ENCODE measurements around the gene MAP2.

Gene MAP2

GRCh38 chr2:209702775-209703174 is 278.9 kb downstream of the MAP2 start:
- Histone ChIP-seq H3K4me3 (no peak overlapping the region), H3K27ac (no peak overlapping the region)
- no peak for DNase-seq (ENCODE audit: low spot score)
- TF ChIP-seq, protein P1, sequence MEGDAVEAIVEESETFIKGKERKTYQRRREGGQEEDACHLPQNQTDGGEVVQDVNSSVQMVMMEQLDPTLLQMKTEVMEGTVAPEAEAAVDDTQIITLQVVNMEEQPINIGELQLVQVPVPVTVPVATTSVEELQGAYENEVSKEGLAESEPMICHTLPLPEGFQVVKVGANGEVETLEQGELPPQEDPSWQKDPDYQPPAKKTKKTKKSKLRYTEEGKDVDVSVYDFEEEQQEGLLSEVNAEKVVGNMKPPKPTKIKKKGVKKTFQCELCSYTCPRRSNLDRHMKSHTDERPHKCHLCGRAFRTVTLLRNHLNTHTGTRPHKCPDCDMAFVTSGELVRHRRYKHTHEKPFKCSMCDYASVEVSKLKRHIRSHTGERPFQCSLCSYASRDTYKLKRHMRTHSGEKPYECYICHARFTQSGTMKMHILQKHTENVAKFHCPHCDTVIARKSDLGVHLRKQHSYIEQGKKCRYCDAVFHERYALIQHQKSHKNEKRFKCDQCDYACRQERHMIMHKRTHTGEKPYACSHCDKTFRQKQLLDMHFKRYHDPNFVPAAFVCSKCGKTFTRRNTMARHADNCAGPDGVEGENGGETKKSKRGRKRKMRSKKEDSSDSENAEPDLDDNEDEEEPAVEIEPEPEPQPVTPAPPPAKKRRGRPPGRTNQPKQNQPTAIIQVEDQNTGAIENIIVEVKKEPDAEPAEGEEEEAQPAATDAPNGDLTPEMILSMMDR (IDR thresholded peaks at IDR 0.05), result no peak

DNA sequence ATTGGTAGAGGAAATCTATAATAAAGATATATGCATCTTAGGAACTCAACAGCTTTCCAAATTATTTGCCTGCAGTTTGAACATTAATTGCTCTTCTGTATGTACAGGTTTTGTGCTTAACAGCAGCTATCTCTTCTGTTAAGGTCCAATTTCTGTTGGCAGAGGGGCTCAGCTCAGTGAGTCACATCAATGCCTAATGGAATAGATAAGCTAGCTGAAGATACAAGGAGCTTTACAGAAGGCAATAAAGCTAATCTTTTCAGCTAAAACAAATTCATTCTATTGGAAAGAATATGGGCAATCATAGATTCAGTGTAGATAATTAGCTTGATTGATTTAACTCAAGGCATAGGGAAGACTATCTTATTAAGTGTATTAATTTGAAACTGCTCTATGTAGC is 289.4 kb downstream of the MAP2 start:
- H3K27ac ChIP-seq, result no peak overlapping the region
- no peak for DNase-seq (ENCODE audit: low spot score)
- TF ChIP-seq, protein P1 (IDR thresholded peaks at IDR 0.05), result no peak
- no peak overlapping the region for H3K4me3 ChIP-seq

DNA sequence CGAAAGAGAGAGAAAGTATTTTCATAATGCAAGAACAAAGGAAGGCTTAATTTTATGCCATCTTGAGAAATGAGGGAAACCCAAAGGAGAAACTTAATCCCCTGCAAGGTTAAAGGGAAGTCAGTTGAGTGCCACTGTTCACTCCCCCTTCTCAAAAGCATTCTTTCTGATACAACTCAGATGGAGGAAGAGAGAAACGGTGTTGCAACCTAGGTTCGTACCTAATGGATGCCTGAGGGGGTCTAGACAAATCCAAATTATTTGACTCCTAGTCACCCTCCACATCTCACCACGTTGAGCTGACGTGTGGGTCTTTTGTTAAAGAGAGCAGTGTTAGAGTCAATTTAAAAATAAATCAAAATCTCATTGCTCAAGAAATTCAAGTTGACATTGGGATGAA is 295.2 kb downstream of the MAP2 start:
- Histone ChIP-seq H3K27ac (no peak overlapping the region), H3K4me3 (no peak overlapping the region)
- TF ChIP-seq, protein P1 (IDR thresholded peaks at IDR 0.05), result no peak
- DNase-seq (ENCODE audit: low spot score), result no peak

DNA sequence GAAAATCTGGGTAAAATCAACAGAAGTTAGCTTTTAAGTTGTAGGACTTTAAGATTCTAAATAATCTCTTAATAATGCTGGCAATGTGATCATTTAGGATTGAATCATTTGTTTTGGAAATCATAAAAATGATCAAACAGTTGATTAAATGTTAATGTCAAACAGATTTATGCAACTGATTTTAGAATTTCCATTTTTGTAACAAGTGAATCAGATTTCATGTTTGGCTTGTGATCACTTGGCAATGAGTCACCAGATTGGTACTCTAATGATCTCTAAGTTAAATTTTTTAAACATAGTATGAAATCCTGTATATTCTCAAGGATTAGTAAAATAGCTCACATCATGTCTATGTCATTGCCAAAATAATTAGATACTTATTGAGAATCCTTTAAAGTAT is 297.6 kb downstream of the MAP2 start:
- TF ChIP-seq, protein P1 (IDR thresholded peaks at IDR 0.05), result no peak
- Histone ChIP-seq H3K27ac (no peak overlapping the region), H3K4me3 (no peak overlapping the region)
- no peak for DNase-seq (ENCODE audit: low spot score)

DNA sequence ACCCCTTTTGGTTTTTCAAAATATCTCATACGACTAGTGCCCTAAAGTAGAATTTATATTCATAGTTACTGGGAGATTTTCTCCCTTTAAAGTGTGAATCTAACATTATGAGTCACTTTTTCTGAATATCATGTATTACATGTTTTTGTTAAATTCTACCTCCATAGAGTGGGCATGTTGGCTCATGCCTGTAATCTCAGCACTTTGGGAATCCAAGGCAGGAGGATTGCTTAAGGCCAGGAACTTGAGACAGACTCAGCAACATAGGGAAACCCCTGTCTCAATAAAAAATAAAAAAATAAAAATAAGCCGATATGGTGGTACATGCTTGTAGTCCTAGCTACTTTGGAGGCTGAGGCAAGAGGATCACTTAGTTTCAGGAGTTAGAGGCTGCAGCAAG is 302.5 kb downstream of the MAP2 start:
- H3K4me3 ChIP-seq, result no peak overlapping the region

DNA sequence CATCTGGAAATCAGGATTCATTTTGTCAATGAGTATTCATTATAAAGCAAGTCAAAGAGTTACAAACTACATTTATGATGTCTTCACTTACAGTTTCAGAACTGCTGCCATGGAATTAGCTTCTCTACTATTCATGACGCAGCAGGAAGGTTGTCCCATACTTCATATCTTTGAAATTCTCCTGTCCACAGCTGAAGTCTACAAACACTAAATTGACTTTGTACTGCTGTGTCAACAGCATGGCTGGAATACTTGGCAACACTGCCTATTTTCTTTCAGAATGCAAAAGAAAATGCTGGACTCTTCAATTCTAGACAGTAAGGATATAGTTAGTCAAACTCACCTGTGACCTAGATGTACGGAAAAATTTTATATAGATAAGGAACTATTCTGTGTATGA is 303.2 kb downstream of the MAP2 start:
- TF ChIP-seq, protein P1 (IDR thresholded peaks at IDR 0.05), result no peak
- Histone ChIP-seq H3K4me3 (no peak overlapping the region), H3K27ac (no peak overlapping the region)
- DNase-seq (ENCODE audit: low spot score), result no peak

More for the DNA sequence above, 302.5 kb downstream of the MAP2 start:
- TF ChIP-seq, protein P1 (IDR thresholded peaks at IDR 0.05), result no peak
- H3K27ac ChIP-seq, result no peak overlapping the region
- no peak for DNase-seq (ENCODE audit: low spot score)

- TF ChIP-seq, protein P1 (IDR thresholded peaks at IDR 0.05), result no peak
- DNase-seq (ENCODE audit: low spot score), result no peak
- Histone ChIP-seq H3K27ac (no peak overlapping the region), H3K4me3 (no peak overlapping the region)
These were observed 311.0 kb downstream of the MAP2 start for GRCh38 chr2:209734805-209735204.

All from coronary artery (tissue), 2 donors.